IMR-90 (cell line): ENCODE data around the gene ZYG11A. TPM values are rescaled to one million over a fixed set of nuclear protein-coding genes. Genes with fewer than 3 reads are reported as not detected.

ENCODE experiments used
- ATAC-seq: fragments of 200-7000 bp; cut with Tn5 transposase; 2 replicates; pipeline ENCODE4 v1.9.1; 2020; ENCODE audit warnings: low read depth, mild to moderate bottlenecking, moderate library complexity
- BruUV-seq: library from RNA; stranded (reverse); fragments of 400-500 nt; replicated peaks from 2 replicates; lab custom pipeline; 2021; lab: Mats Ljungman, UMichigan
- CTCF ChIA-PET: fragments of 300-600 bp; formaldehyde crosslinking; extraction: SDS; loops from one replicate; lab custom pipeline; 2021; ENCODE audit warnings: antibody characterized with exemption; lab: Yijun Ruan, JAX
- POLR2A ChIA-PET: fragments of 300-600 bp; sonication (Branson Sonifier 250); formaldehyde crosslinking; loops from one replicate; lab custom pipeline; 2022; ENCODE audit warnings: antibody characterized with exemption; ENCODE audit not compliant: unreplicated experiment; lab: Charles Lee
- DNase-seq: peaks from one replicate; pipeline ENCODE4 v3.0.0; 2013
- H2AFZ ChIP-seq: replicated peaks from 2 replicates; pipeline ENCODE3; 2013; ENCODE audit warnings: low read length, mild to moderate bottlenecking; ENCODE audit not compliant: poor library complexity
- H2AK5ac ChIP-seq: 2 replicates; pipeline ENCODE4 v1.6.1; 2013; ENCODE audit warnings: low read depth, low read length, inconsistent platforms
- H2AK9ac ChIP-seq: replicated peaks from 2 replicates; pipeline ENCODE3; 2013; ENCODE audit warnings: mild to moderate bottlenecking, low read depth, low read length, moderate library complexity; ENCODE audit not compliant: poor library complexity
- H2BK120ac ChIP-seq: 2 replicates; pipeline ENCODE4 v1.6.1; 2013; ENCODE audit warnings: low read depth, low read length, inconsistent platforms
- H2BK15ac ChIP-seq: 3 replicates; pipeline ENCODE4 v1.6.1; 2013; ENCODE audit warnings: low read depth, low read length, inconsistent platforms
- H2BK20ac ChIP-seq: 2 replicates; pipeline ENCODE4 v1.6.1; 2013; ENCODE audit warnings: low read depth, mild to moderate bottlenecking, inconsistent platforms, low read length, moderate library complexity
- H2BK5ac ChIP-seq: 2 replicates; pipeline ENCODE4 v1.6.1; 2013; ENCODE audit warnings: mild to moderate bottlenecking, low read depth, low read length, inconsistent platforms; ENCODE audit not compliant: poor library complexity, severe bottlenecking
- H3K14ac ChIP-seq: replicated peaks from 2 replicates; pipeline ENCODE4 v1.6.1; 2013; ENCODE audit warnings: low read depth, low read length, inconsistent platforms
- H3K18ac ChIP-seq: 2 replicates; pipeline ENCODE4 v1.6.1; 2013; ENCODE audit warnings: low read depth, low read length, control low read depth
- H3K23ac ChIP-seq: 2 replicates; pipeline ENCODE4 v1.6.1; 2013; ENCODE audit warnings: low read depth, low read length, inconsistent platforms
- H3K27ac ChIP-seq: 2 replicates; pipeline ENCODE4 v1.5.1; 2013; ENCODE audit warnings: mild to moderate bottlenecking, control low read depth, low read length; ENCODE audit not compliant: insufficient read depth
- H3K27me3 ChIP-seq: 2 replicates; pipeline ENCODE4 v1.6.1; 2013; ENCODE audit warnings: low read length; ENCODE audit not compliant: control insufficient read depth, insufficient read depth
- H3K36me3 ChIP-seq: 2 replicates; pipeline ENCODE4 v1.6.1; 2013; ENCODE audit warnings: low read length, mixed read lengths; ENCODE audit not compliant: control insufficient read depth, insufficient read depth
- H3K4ac ChIP-seq: 2 replicates; pipeline ENCODE4 v1.6.1; 2013; ENCODE audit warnings: low read depth, low read length, inconsistent platforms
- H3K4me1 ChIP-seq: 2 replicates; pipeline ENCODE4 v1.6.1; 2013; ENCODE audit warnings: low read length, mixed read lengths; ENCODE audit not compliant: control insufficient read depth, insufficient read depth
- H3K4me2 ChIP-seq: 2 replicates; pipeline ENCODE4 v1.6.1; 2013; ENCODE audit warnings: low read depth, mild to moderate bottlenecking, control low read depth, low read length, moderate library complexity
- H3K4me3 ChIP-seq: 2 replicates; pipeline ENCODE4 v1.5.1; 2013; ENCODE audit warnings: low read depth, mild to moderate bottlenecking, control low read depth, low read length, moderate library complexity; ENCODE audit not compliant: insufficient read depth
- H3K56ac ChIP-seq: 2 replicates; pipeline ENCODE4 v1.6.1; 2013; ENCODE audit warnings: low read length, inconsistent platforms; ENCODE audit not compliant: insufficient read depth; ENCODE audit errors: extremely low read depth
- H3K79me1 ChIP-seq, 2 experiments: 2 replicates each; pipeline ENCODE4 v1.6.1; 2013; ENCODE audit warnings: low read length in 2 of 2, inconsistent platforms in 1 of 2, low read depth in 1 of 2
- H3K9ac ChIP-seq: 2 replicates; pipeline ENCODE4 v1.6.1; 2013; ENCODE audit warnings: low read depth, low read length, control low read depth
- H3K9me1 ChIP-seq: 2 replicates; pipeline ENCODE4 v1.6.1; 2013; ENCODE audit warnings: low read length, inconsistent platforms; ENCODE audit not compliant: insufficient read depth
- H3K9me3 ChIP-seq: 2 replicates; pipeline ENCODE4 v1.6.1; 2013; ENCODE audit warnings: low read length; ENCODE audit not compliant: control insufficient read depth, insufficient read depth
- H4K20me1 ChIP-seq: 2 replicates; pipeline ENCODE4 v1.6.1; 2013; ENCODE audit warnings: low read length, inconsistent platforms; ENCODE audit not compliant: insufficient read depth
- H4K5ac ChIP-seq: 2 replicates; pipeline ENCODE4 v1.6.1; 2013; ENCODE audit warnings: mild to moderate bottlenecking, low read depth, low read length, control low read depth
- H4K8ac ChIP-seq, 2 experiments: 2 replicates each; pipeline ENCODE4 v1.6.1; 2013; ENCODE audit warnings: low read depth in 2 of 2, low read length in 2 of 2, control low read depth in 1 of 2, inconsistent platforms in 1 of 2
- H4K91ac ChIP-seq: 2 replicates; pipeline ENCODE4 v1.6.1; 2013; ENCODE audit warnings: low read depth, low read length, inconsistent platforms; ENCODE audit not compliant: insufficient read depth
- BHLHE40 ChIP-seq: fragments of 150-350 bp; IDR thresholded peaks from 2 replicates; pipeline ENCODE4 v1.6.1; 2016; ENCODE audit warnings: mild to moderate bottlenecking, low read depth, low read length
- CEBPB ChIP-seq: IDR thresholded peaks from 2 replicates; pipeline ENCODE4 v1.6.1; 2012; ENCODE audit warnings: low read depth, low read length, improper control_type of control experiment
- CTCF ChIP-seq: conservative IDR thresholded peaks from 2 replicates; pipeline ENCODE4 v1.5.1; 2012; ENCODE audit warnings: mild to moderate bottlenecking, low read depth, low read length, improper control_type of control experiment
- MAFK ChIP-seq: IDR thresholded peaks from 2 replicates; pipeline ENCODE4 v1.6.1; 2012; ENCODE audit warnings: low read depth, low read length, improper control_type of control experiment
- MAZ ChIP-seq: IDR thresholded peaks from 2 replicates; pipeline ENCODE4 v1.6.1; 2012; ENCODE audit warnings: low read depth, mild to moderate bottlenecking, low read length, improper control_type of control experiment, moderate library complexity, borderline replicate concordance
- POLR2A ChIP-seq: IDR thresholded peaks from 2 replicates; pipeline ENCODE4 v1.6.1; 2012; ENCODE audit warnings: mild to moderate bottlenecking, low read depth, low read length
- RCOR1 ChIP-seq: IDR thresholded peaks from 2 replicates; pipeline ENCODE4 v1.6.1; 2012; ENCODE audit warnings: mild to moderate bottlenecking, low read length, improper control_type of control experiment; ENCODE audit not compliant: insufficient replicate concordance
- RFX5 ChIP-seq: IDR thresholded peaks from 2 replicates; pipeline ENCODE4 v1.8.0; 2012; ENCODE audit warnings: low read depth, mild to moderate bottlenecking, low read length, moderate library complexity
- WGBS, 2 experiments: methylation state at CpG; one replicate each; pipeline versions ENCODE4 v1.1.5 to v1.1.7; 2013; ENCODE audit warnings: missing lambda C conversion rate in 2 of 2; ENCODE audit not compliant: insufficient read length in 1 of 2; ENCODE audit errors: extremely low coverage in 2 of 2; 5-methylcytosine and 5-hydroxymethylcytosine counted together
- dilution Hi-C: fragments of 300-500 bp; cut with HindIII; formaldehyde crosslinking; loops from one replicate; pipeline ENCODE4 v1.14.3; 2018; ENCODE audit warnings: low sequenced_read_pairs; ENCODE audit not compliant: unreplicated experiment
- in situ Hi-C: fragments of 300-500 bp; cut with MboI; formaldehyde crosslinking; loops from 3 replicates; pipeline ENCODE4 v1.14.3; 2019; ENCODE audit warnings: low sequenced_read_pairs, inconsistent platforms, mixed read lengths
- intact Hi-C: fragments of 100-400 bp; cut with micrococcal nuclease; formaldehyde crosslinking; loops from 2 replicates; pipeline ENCODE4 v1.10.0; 2022
- polyA plus RNA-seq, 3 experiments: library from polyadenylated mRNA; depleted of rRNA; stranded (reverse); fragments of >200 nt; gene quantifications; 2 replicates each; pipeline ENCODE4 v1.2.3, GENCODE V29; 2012; ENCODE audit warnings: low replicate concordance in 1 of 3
- total RNA-seq: library from RNA; depleted of rRNA; stranded (reverse); fragments of >200 nt; gene quantifications from 2 replicates; pipeline ENCODE4 v1.2.3, GENCODE V29; 2012

Gene ZYG11A
- total and polyA plus RNA-seq, 2 of the 4 experiments (the other 2 are of a cell fraction) = 0.63 to 2.0 TPM

GRCh38 chr1:52911541-52911940 is 69.0 kb downstream of the ZYG11A start:
- no TSS peak for BruUV-seq
- Histone ChIP-seq H3K4ac (no peak overlapping the region), H3K27me3 (no peaks in the 10 kb centered on the region), H2AFZ (no peak overlapping the region), H3K79me1 (no peaks in the 10 kb centered on the region), H3K9ac (no peak overlapping the region), H3K14ac (no peak overlapping the region), H2BK15ac (no peak overlapping the region), H3K9me1 (peaks cover 3% of the 10 kb centered on the region; the same call in 1 of the 2 replicates), H2BK20ac (no peak overlapping the region), H4K8ac (no peak overlapping the region), H4K91ac (no peak overlapping the region), H4K20me1 (no peaks in the 10 kb centered on the region), H4K5ac (no peak overlapping the region), H3K4me3 (no peak overlapping the region), H2AK9ac (no peak overlapping the region), H3K27ac (no peak overlapping the region), H3K56ac (no peak overlapping the region), H3K9me3 (no peaks in the 10 kb centered on the region), H2AK5ac (no peak overlapping the region), H3K4me2 (no peak overlapping the region), H3K36me3 (0 out of 2 replicates have a peak, but pooled peaks cover 2% of the 10 kb centered on the region), H2BK120ac (no peak overlapping the region), H2BK5ac (no peak overlapping the region), H3K18ac (no peak overlapping the region), H3K23ac (no peak overlapping the region), H3K4me1 (no peaks in the 10 kb centered on the region; the same call in 1 of the 2 replicates)
- in situ Hi-C loops = no loop called here
- DNase-seq = no peak
- WGBS, 2 experiments = no CpG with 5 or more reads among the region's 10 CpGs
- TF ChIP-seq CTCF (no peak), RCOR1 (no peak), BHLHE40 (no peak), MAFK (no peak), POLR2A (no peak), MAZ (no peak), RFX5 (no peak), CEBPB (no peak)
- intact Hi-C loops = no loop called here
- dilution Hi-C loops = no loop called here
- ATAC-seq = no peak
- ChIA-PET CTCF (no interaction called here), POLR2A (no interaction called here)
